LNCAP (cell line): ENCODE measurements around the gene SLC17A7.

ENCODE experiments used
- TF ChIP-seq, protein P1 (sequence below): fragments of 450-650 bp; IDR thresholded peaks from 2 replicates; pipeline ENCODE4 v1.5.1; 2017; ENCODE audit warnings: mild to moderate bottlenecking

The SLC17A7 gene

GRCh38 chr19:49390131-49390928, 51.0 kb downstream of the SLC17A7 start:
- TF ChIP-seq, protein P1, sequence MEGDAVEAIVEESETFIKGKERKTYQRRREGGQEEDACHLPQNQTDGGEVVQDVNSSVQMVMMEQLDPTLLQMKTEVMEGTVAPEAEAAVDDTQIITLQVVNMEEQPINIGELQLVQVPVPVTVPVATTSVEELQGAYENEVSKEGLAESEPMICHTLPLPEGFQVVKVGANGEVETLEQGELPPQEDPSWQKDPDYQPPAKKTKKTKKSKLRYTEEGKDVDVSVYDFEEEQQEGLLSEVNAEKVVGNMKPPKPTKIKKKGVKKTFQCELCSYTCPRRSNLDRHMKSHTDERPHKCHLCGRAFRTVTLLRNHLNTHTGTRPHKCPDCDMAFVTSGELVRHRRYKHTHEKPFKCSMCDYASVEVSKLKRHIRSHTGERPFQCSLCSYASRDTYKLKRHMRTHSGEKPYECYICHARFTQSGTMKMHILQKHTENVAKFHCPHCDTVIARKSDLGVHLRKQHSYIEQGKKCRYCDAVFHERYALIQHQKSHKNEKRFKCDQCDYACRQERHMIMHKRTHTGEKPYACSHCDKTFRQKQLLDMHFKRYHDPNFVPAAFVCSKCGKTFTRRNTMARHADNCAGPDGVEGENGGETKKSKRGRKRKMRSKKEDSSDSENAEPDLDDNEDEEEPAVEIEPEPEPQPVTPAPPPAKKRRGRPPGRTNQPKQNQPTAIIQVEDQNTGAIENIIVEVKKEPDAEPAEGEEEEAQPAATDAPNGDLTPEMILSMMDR, result no peak

- TF ChIP-seq, protein P1, result no peak
Measured at GRCh38 chr19:49389406-49389805, 51.9 kb downstream of the SLC17A7 start.

- TF ChIP-seq, protein P1, result no peak
Measured at GRCh38 chr19:49387936-49388372, 53.4 kb downstream of the SLC17A7 start, which contains the start of gene KASH5. Gene KASH5 (plus strand): TSS chr19:49388249. CDS start chr19:49390884, 2,635 bp downstream.

- TF ChIP-seq, protein P1, result no peak
Measured at GRCh38 chr19:49383599-49383998, 57.7 kb downstream of the SLC17A7 start.

DNA sequence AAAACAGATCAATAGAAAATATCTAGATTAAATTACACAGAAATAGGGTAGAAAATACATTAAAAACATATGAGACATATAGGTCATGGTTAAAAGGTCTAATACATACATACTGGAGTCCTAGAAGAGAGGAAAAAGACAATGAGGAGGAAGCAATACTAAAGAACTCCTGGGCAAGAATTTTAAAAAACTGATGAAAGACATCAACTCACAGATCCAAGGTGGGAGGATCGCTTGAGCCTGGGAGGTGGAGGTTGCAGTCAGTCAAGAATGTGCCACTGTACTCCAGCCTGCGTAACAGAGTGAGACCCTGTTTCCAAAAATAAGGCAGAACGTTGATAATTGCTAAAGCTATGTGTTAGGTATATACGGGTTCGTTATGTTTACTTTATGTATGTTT, 58.7 kb downstream of the SLC17A7 start:
- TF ChIP-seq, protein P1, result no peak

GRCh38 chr19:49380391-49380790, 60.9 kb downstream of the SLC17A7 start:
- TF ChIP-seq, protein P1, result no peak
